ENCODE data around the gene NCCRP1. TPM values are rescaled to one million over a fixed set of nuclear protein-coding genes. Genes with fewer than 3 reads are reported as not detected.
A peak's percentile ranks its signal among the peaks of the same experiment; 100 is the strongest.

NCCRP1 gene, protein sequence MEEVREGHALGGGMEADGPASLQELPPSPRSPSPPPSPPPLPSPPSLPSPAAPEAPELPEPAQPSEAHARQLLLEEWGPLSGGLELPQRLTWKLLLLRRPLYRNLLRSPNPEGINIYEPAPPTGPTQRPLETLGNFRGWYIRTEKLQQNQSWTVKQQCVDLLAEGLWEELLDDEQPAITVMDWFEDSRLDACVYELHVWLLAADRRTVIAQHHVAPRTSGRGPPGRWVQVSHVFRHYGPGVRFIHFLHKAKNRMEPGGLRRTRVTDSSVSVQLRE
- total RNA-seq = 100 to 1,000 TPM in 3 of 4 donors, 10 to 100 TPM in 1; 32.7 to 420 (median 277) TPM

DNA sequence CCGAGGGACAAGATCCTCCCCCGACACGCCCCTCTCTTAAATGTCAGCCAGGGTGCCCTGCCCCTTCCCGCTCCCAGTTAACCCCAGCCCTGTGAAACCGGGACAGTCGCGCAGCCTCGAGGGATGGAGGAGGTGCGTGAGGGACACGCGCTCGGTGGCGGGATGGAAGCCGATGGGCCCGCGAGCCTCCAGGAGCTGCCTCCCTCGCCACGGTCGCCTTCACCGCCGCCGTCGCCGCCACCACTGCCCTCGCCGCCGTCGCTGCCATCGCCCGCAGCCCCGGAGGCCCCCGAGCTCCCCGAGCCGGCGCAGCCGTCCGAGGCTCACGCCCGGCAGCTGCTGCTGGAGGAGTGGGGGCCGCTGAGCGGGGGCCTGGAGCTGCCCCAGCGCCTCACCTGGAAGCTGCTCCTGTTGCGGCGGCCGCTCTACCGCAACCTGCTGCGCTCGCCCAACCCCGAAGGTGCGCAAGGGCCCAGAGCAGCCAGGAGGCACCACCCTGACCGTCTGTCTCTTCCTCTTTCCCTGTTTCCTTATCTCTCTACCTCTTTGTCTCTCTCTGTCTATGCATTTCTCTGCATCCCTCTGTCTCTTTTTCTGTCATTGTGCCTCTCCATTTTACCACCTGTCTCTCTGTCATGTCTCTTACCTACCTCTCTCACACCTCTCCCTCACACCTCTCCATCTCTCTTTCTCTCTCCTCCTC is at the start of gene NCCRP1:
TSS of gene NCCRP1 (plus strand) at position 105 of the 703 bp plus-strand sequence. CDS start at position 124, 19 bp downstream.
- peaks cover 61% of the 10 kb centered on the region for H3K27me3 ChIP-seq
- WGBS = 4% methylated on average over 42 of the region's 51 CpGs
- peak within 1 kb of the TSS; percentile 33 for H3K4me3 ChIP-seq
- no peaks in the 10 kb centered on the region for H3K9me3 ChIP-seq
- no peaks in the 10 kb centered on the region for H3K36me3 ChIP-seq
- peak within 1 kb of the TSS; percentile 36 for H3K27ac ChIP-seq
- DNase-seq (ENCODE audit: low spot score in 2 of 2) = no peak
- H3K4me1 ChIP-seq = peaks cover 28% of the 10 kb centered on the region
- no peak for TF ChIP-seq POLR2A (IDR thresholded peaks at IDR 0.05)
- TF ChIP-seq CTCF (IDR thresholded peaks at IDR 0.05) = no peak
- TF ChIP-seq POLR2AphosphoS5 (IDR thresholded peaks at IDR 0.05) = no peak
- no peak for TF ChIP-seq EP300 (IDR thresholded peaks at IDR 0.05)

DNA sequence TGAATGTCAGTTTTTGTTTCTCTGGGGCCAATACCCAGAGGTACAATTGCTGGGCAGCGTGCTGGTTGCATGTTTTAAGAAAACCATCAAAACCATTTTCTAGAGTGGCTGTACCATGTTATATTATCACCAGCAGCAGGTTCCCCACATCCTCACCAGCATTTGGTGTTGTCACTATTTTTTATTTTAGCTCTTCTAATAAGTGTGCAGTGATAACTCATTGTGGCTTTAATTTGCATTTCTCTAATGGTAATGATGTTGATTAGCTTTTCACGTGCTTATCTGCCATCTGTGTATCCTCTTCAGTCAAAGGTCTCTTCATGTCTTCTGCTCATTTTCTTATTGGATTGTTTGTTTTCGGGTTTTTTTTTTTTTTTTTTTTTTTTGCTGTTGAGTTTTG is 49.3 kb upstream of the NCCRP1 start:
- Histone ChIP-seq H3K9me3 (no peaks in the 10 kb centered on the region), H3K27me3 (no peaks in the 10 kb centered on the region), H3K27ac (no peak overlapping the region), H3K36me3 (no peaks in the 10 kb centered on the region), H3K4me1 (peaks cover 36% of the 10 kb centered on the region), H3K4me3 (no peak overlapping the region)
- WGBS = 82% methylated on average over 3 of the region's 3 CpGs
- no peak for DNase-seq (ENCODE audit: low spot score in 2 of 2)
- TF ChIP-seq POLR2A (IDR thresholded peaks at IDR 0.05) (no peak), EP300 (IDR thresholded peaks at IDR 0.05) (no peak)

DNA sequence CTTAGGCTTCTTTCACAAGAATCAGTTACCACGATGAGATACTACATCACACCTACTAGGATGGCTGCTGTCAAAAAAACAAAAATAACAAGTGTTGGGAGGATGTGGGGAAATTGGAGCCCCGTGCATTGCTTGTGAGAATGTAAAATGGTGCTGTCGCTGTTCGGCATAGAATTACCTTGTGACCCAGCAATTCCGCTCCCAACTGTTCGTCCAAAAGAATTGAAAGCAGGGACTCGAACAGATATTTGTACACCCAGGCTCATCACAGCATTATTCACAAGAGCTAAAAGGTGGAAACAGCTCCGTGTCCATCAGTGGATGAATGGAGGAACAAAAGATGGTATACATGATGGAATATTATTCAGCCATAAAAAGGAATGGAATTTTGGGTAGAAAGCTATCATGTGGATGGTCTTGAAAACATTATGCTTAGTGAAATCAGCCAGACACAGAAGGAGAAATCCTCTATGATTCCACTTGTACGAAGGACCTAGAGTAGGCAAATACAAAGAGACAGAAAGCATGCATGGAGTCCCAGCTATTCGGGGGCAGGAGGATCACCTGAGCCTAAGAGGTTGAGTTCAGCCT is 47.7 kb upstream of the NCCRP1 start:
- no peak overlapping the region for H3K4me3 ChIP-seq
- no peak overlapping the region for H3K27ac ChIP-seq
- no peak for DNase-seq (ENCODE audit: low spot score in 2 of 2)
- no peak for TF ChIP-seq POLR2A (IDR thresholded peaks at IDR 0.05)
- TF ChIP-seq CTCF (IDR thresholded peaks at IDR 0.05) = no peak
- no peak for TF ChIP-seq EP300 (IDR thresholded peaks at IDR 0.05)
- TF ChIP-seq POLR2AphosphoS5 (IDR thresholded peaks at IDR 0.05) = no peak
- H3K27me3 ChIP-seq = no peaks in the 10 kb centered on the region
- H3K4me1 ChIP-seq = peaks cover 34% of the 10 kb centered on the region
- H3K36me3 ChIP-seq = no peaks in the 10 kb centered on the region
- 96% methylated on average over 10 of the region's 10 CpGs for WGBS
- H3K9me3 ChIP-seq = no peaks in the 10 kb centered on the region

GRCh38 chr19:39150235-39150634 is 46.5 kb upstream of the NCCRP1 start:
- 95% methylated on average over 8 of the region's 8 CpGs for WGBS
- Histone ChIP-seq H3K4me1 (peaks cover 34% of the 10 kb centered on the region), H3K27me3 (no peaks in the 10 kb centered on the region), H3K27ac (no peak overlapping the region), H3K36me3 (no peaks in the 10 kb centered on the region), H3K9me3 (no peaks in the 10 kb centered on the region), H3K4me3 (no peak overlapping the region)
- no peak for TF ChIP-seq POLR2A (IDR thresholded peaks at IDR 0.05)
- no peak for TF ChIP-seq CTCF (IDR thresholded peaks at IDR 0.05)
- TF ChIP-seq EP300 (IDR thresholded peaks at IDR 0.05) = no peak
- TF ChIP-seq POLR2AphosphoS5 (IDR thresholded peaks at IDR 0.05) = no peak
- no peak for DNase-seq (ENCODE audit: low spot score in 2 of 2)

DNA sequence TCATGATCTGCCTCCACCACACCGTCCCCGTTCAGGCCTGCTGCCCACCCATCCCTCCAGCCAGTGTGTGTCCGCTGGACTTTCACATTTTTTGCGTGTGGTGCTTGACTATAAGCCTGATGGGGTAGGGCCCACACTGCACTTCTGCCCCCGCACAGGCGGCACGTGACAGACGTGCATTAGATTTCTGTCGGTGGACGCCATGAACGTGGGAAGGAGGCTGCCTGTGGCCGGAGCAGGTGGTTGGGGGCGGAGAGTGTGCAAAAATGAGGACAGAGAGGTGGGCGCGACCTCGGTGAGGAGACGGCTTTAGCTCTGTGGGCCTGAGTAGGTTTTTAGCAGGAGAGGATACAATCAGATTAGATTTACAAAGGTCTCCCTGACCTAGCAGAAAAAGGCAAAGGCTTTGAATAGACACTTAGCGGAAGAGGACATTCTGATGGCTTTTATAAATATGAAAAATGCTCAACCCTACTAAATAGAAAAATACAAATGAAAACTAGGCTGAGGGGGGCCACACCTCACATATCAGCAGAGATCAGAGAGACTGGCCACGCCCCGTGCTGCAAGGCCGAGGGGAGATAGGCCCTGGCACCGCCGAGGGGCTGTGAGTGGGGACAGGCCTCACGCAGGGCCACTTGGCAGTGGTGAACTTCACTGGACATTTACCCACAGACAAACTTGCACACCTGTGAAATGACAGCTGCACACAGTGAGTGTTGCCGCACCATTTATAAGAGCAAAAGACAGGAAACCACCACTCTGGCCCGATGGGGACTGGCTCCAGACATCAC is 45.8 kb upstream of the NCCRP1 start:
- Histone ChIP-seq H3K4me3 (no peak overlapping the region), H3K27ac (no peak overlapping the region), H3K4me1 (peaks cover 35% of the 10 kb centered on the region), H3K27me3 (no peaks in the 10 kb centered on the region), H3K9me3 (no peaks in the 10 kb centered on the region), H3K36me3 (no peaks in the 10 kb centered on the region)
- TF ChIP-seq EP300 (IDR thresholded peaks at IDR 0.05) (no peak), POLR2AphosphoS5 (IDR thresholded peaks at IDR 0.05) (no peak), CTCF (IDR thresholded peaks at IDR 0.05) (no peak), POLR2A (IDR thresholded peaks at IDR 0.05) (no peak)
- no peak for DNase-seq (ENCODE audit: low spot score in 2 of 2)
- WGBS = 87% methylated on average over 26 of the region's 26 CpGs

Data from suprapubic skin (tissue), 4 donors.